ENCODE results near the gene RAPGEF1. TPM values are rescaled to one million over a fixed set of nuclear protein-coding genes. Genes with fewer than 3 reads are reported as not detected.

RAPGEF1 gene
- total and polyA plus RNA-seq, 2 experiments from 2014 or later, result 9.9 to 82.8 TPM

- Histone ChIP-seq H3F3A (replicated peaks; ENCODE audit: low read depth) (no peaks in the 10 kb centered on the region), H4K20me1 (replicated peaks; ENCODE audit: insufficient read depth) (peaks cover 24% of the 10 kb centered on the region), H3K4me3 (no peak overlapping the region), H3K27ac (ENCODE audit: low read depth) (peak overlapping the region; percentile 77; the same call in 1 of the 2 replicates), H3K4me2 (peak overlapping the region; percentile 52), H3K4me1 (ENCODE audit: insufficient read depth) (peaks cover 36% of the 10 kb centered on the region), H3K36me3 (ENCODE audit: insufficient read depth) (no peaks in the 10 kb centered on the region), H3K27me3 (ENCODE audit: insufficient read depth) (no peaks in the 10 kb centered on the region), H3K9me2 (ENCODE audit: insufficient read depth) (no peaks in the 10 kb centered on the region), H2AFZ (no peak overlapping the region), H3K79me2 (replicated peaks; ENCODE audit: insufficient read depth) (peaks cover 98% of the 10 kb centered on the region)
- Mint-ChIP-seq H3K27me3 (ENCODE audit: insufficient read depth, low read depth, poor library complexity) (peaks cover 6% of the 10 kb centered on the region), H3K4me1 (peaks cover 42% of the 10 kb centered on the region), H3K9me3 (no peaks in the 10 kb centered on the region), H3K27ac (no peak overlapping the region), H3K4me3 (no peak overlapping the region), H3K36me3 (ENCODE audit: low read depth) (peaks cover 17% of the 10 kb centered on the region; the same call in 2 of the 3 replicates)
- no peak for TF ChIP-seq STAT1 (IDR thresholded peaks at IDR 0.05; ENCODE audit: unreplicated experiment)
- no peak for TF ChIP-seq REST (IDR thresholded peaks at IDR 0.05; ENCODE audit: unreplicated experiment)
- TF ChIP-seq ZNF331 (CRISPR knock-in tag; IDR thresholded peaks at IDR 0.05; ENCODE audit: low read depth), result no peak
- no peak for TF ChIP-seq ZNF462 (CRISPR knock-in tag; IDR thresholded peaks at IDR 0.05)
- TF ChIP-seq CREB1 (CRISPR knock-in tag; IDR thresholded peaks at IDR 0.05; ENCODE audit: low read depth), result no peak
- no peak for TF ChIP-seq ETS1 (IDR thresholded peaks at IDR 0.05)
- no peak for TF ChIP-seq EZH2 (IDR thresholded peaks at IDR 0.05; ENCODE audit: low read depth, unreplicated experiment)
- ATAC-seq (peak; percentile 16; the same call in 1 of the 3 replicates), DNase-seq (ENCODE audit: low spot score) (no peak)
These were observed 11.9 kb downstream of the RAPGEF1 start for GRCh38 chr9:131727795-131728545.
